Liver (tissue), 9 donors: ENCODE measurements around the gene DZIP3. TPM values are rescaled to one million over a fixed set of nuclear protein-coding genes. Genes with fewer than 3 reads are reported as not detected.
"Not testable (repeated sequence)": the region's sequence is repeated elsewhere in the genome, so short reads cannot be mapped to it uniquely, and the experiment has no call there.

Experiments used
- DNase-seq: peaks from one replicate; pipeline ENCODE4 v3.0.0-alpha.2; 2017; ENCODE audit warnings: low spot score
- H3K27ac ChIP-seq, 2 donors: one replicate each; pipeline ENCODE4 v1.7.0; 2013; ENCODE audit warnings: inconsistent platforms in 2 of 2, low read length in 2 of 2, control low read depth in 1 of 2, low read depth in 1 of 2, mild to moderate bottlenecking in 1 of 2
- H3K27me3 ChIP-seq, 4 donors: one replicate each; pipeline versions ENCODE4 v1.6.1 to v1.7.0; 2013; ENCODE audit warnings: low read length in 3 of 4, inconsistent platforms in 1 of 4, mild to moderate bottlenecking in 1 of 4, moderate library complexity in 1 of 4; ENCODE audit not compliant: control insufficient read depth in 4 of 4, insufficient read depth in 4 of 4
- H3K36me3 ChIP-seq, 4 donors: one replicate each; pipeline versions ENCODE4 v1.6.1 to v1.7.0; 2013; ENCODE audit warnings: low read length in 3 of 4, mild to moderate bottlenecking in 3 of 4, low read depth in 1 of 4, moderate library complexity in 1 of 4; ENCODE audit not compliant: control insufficient read depth in 4 of 4, insufficient read depth in 3 of 4
- H3K4me1 ChIP-seq, 4 donors: one replicate each; pipeline versions ENCODE4 v1.6.1 to v1.7.0; 2013; ENCODE audit warnings: low read length in 3 of 4, mild to moderate bottlenecking in 3 of 4, moderate library complexity in 1 of 4; ENCODE audit not compliant: control insufficient read depth in 4 of 4, insufficient read depth in 4 of 4
- H3K4me3 ChIP-seq, 3 donors: one replicate each; pipeline versions ENCODE4 v1.6.1 to v1.7.0; 2013; ENCODE audit warnings: low read length in 3 of 3, control low read depth in 1 of 3, low read depth in 1 of 3, mild to moderate bottlenecking in 1 of 3
- H3K9ac ChIP-seq, 2 donors: one replicate each; pipeline ENCODE4 v1.7.0; 2013; ENCODE audit warnings: low read length in 2 of 2, mild to moderate bottlenecking in 2 of 2, moderate library complexity in 2 of 2, control low read depth in 1 of 2, low read depth in 1 of 2
- H3K9me3 ChIP-seq, 4 donors: one replicate each; pipeline versions ENCODE4 v1.6.1 to v1.7.0; 2013; ENCODE audit warnings: low read length in 3 of 4; ENCODE audit not compliant: control insufficient read depth in 4 of 4
- EGR1 ChIP-seq, 2 donors: IDR thresholded peaks; 2 replicates each; pipeline ENCODE4 v1.6.1; 2016 to 2018; ENCODE audit warnings: antibody characterized with exemption in 2 of 2, low read depth in 2 of 2
- FOXA2 ChIP-seq: IDR thresholded peaks from 2 replicates; pipeline ENCODE4 v1.6.1; 2016; ENCODE audit warnings: antibody characterized with exemption
- GABPA ChIP-seq, 2 donors: IDR thresholded peaks in 1 of 2; conservative IDR thresholded peaks in 1 of 2; 2 replicates each; pipeline ENCODE4 v1.6.1; 2016; ENCODE audit warnings: antibody characterized with exemption in 2 of 2, mild to moderate bottlenecking in 1 of 2, moderate library complexity in 1 of 2
- HNF4A ChIP-seq, 2 donors: conservative IDR thresholded peaks; 2 replicates each; pipeline ENCODE4 v1.6.1; 2016; ENCODE audit warnings: antibody characterized with exemption in 2 of 2, mild to moderate bottlenecking in 2 of 2
- HNF4G ChIP-seq: IDR thresholded peaks from 2 replicates; pipeline ENCODE4 v1.6.1; 2016; ENCODE audit warnings: antibody characterized with exemption
- JUND ChIP-seq, 2 donors: IDR thresholded peaks; 2 replicates each; pipeline ENCODE4 v1.6.1; 2016; ENCODE audit warnings: antibody characterized with exemption in 2 of 2
- NR2F2 ChIP-seq: IDR thresholded peaks from 2 replicates; pipeline ENCODE4 v1.6.1; 2016; ENCODE audit warnings: antibody characterized with exemption
- RXRA ChIP-seq, 2 donors: IDR thresholded peaks; 2 replicates each; pipeline ENCODE4 v1.6.1; 2017 to 2018; ENCODE audit warnings: antibody characterized with exemption in 2 of 2, mild to moderate bottlenecking in 1 of 2
- SP1 ChIP-seq: IDR thresholded peaks from 2 replicates; pipeline ENCODE4 v1.6.1; 2018; ENCODE audit warnings: antibody characterized with exemption, mild to moderate bottlenecking
- TAF1 ChIP-seq: conservative IDR thresholded peaks from 2 replicates; pipeline ENCODE4 v1.6.1; 2016; ENCODE audit warnings: antibody characterized with exemption, mild to moderate bottlenecking
- YY1 ChIP-seq: IDR thresholded peaks from 2 replicates; pipeline ENCODE4 v1.6.1; 2016; ENCODE audit warnings: antibody characterized with exemption, mild to moderate bottlenecking
- WGBS: extraction: QIAGEN DNeasy Blood & Tissue Kit; methylation state at CpG from one replicate; pipeline ENCODE4 v1.1.7; 2013; 5-methylcytosine and 5-hydroxymethylcytosine counted together
- polyA plus RNA-seq, 2 donors: library from polyadenylated mRNA; stranded (reverse) in 1 of 2; unstranded in 1 of 2; fragments of 200-250 nt in 1 of 2; fragments of >200 nt in 1 of 2; fragmentation: Nextera tagmentation in 1 of 2; extraction: Ambion mirVana in 1 of 2; gene quantifications; one replicate each; pipeline versions ENCODE4 v1.2.1 to v1.2.3, GENCODE V29; 2013 to 2015
- total RNA-seq, 2 donors: library from RNA; depleted of rRNA; stranded (reverse); fragments of >200 nt; gene quantifications; one replicate each; pipeline ENCODE4 v1.2.3, GENCODE V29; 2014
- TF ChIP-seq, protein P1 (sequence below): IDR thresholded peaks from 2 replicates; pipeline ENCODE4 v1.6.1; 2016; ENCODE audit warnings: antibody characterized with exemption
- TF ChIP-seq, protein P2 (sequence below): IDR thresholded peaks from 2 replicates; pipeline ENCODE4 v1.6.1; 2016; ENCODE audit warnings: antibody characterized with exemption
- TF ChIP-seq, protein P3 (sequence below): IDR thresholded peaks from 2 replicates; pipeline ENCODE4 v1.6.1; 2016; ENCODE audit warnings: antibody characterized with exemption
- TF ChIP-seq, protein P4 (sequence below): IDR thresholded peaks from 2 replicates; pipeline ENCODE4 v1.6.1; 2016; ENCODE audit warnings: antibody characterized with exemption, mild to moderate bottlenecking
- TF ChIP-seq, protein P5 (sequence below): fragments of 150-350 bp; IDR thresholded peaks from 2 replicates; pipeline ENCODE4 v1.5.1; 2017; ENCODE audit warnings: improper control_type of control experiment, low read depth, low read length; ENCODE audit not compliant: missing input control
- donor health status: healthy.
- donor health status: healthy.
- donor health status: healthy.
- donor health status: healthy.
- donor health status: healthy.

The DZIP3 gene
- total and polyA plus RNA-seq, 4 donors, result 1.0 to 13.9 (median 2.7) TPM

DNA sequence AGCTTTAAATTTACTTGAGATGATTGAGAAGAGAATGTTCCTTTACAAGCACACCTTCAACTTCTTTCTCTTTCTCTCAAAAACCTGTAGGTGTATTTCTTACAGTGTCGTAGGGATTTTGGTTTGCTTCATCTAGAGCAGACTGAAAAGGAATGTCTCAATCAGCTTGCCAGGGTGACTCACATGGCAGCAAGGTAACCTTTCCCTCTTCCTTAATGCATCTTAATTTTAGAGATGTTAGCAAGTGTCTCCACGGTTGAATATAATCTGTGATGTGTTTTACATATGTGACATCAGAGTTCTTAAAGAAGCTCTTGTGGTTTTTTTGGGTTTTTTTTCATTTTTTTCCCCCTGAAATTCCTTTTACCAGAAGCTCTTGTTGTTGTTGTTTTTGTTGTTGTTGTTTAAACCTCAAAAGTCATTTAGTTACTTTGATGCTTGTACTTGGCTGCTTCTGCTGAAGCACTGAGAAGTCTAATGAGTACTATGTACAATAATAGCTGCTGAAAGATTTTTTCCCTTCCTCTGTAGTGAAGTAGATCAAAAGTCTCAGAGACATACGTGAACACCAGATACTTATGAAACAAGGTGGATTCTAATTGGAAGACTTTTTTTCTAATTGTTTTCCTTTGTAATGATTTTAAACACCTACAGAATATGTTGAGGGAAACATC, 84.6 kb downstream of the DZIP3 start (continued):
- TF ChIP-seq, protein P1, sequence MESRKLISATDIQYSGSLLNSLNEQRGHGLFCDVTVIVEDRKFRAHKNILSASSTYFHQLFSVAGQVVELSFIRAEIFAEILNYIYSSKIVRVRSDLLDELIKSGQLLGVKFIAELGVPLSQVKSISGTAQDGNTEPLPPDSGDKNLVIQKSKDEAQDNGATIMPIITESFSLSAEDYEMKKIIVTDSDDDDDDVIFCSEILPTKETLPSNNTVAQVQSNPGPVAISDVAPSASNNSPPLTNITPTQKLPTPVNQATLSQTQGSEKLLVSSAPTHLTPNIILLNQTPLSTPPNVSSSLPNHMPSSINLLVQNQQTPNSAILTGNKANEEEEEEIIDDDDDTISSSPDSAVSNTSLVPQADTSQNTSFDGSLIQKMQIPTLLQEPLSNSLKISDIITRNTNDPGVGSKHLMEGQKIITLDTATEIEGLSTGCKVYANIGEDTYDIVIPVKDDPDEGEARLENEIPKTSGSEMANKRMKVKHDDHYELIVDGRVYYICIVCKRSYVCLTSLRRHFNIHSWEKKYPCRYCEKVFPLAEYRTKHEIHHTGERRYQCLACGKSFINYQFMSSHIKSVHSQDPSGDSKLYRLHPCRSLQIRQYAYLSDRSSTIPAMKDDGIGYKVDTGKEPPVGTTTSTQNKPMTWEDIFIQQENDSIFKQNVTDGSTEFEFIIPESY, result no peak
- TF ChIP-seq HNF4G (no peak), YY1 (no peak), NR2F2 (no peak)

DNA sequence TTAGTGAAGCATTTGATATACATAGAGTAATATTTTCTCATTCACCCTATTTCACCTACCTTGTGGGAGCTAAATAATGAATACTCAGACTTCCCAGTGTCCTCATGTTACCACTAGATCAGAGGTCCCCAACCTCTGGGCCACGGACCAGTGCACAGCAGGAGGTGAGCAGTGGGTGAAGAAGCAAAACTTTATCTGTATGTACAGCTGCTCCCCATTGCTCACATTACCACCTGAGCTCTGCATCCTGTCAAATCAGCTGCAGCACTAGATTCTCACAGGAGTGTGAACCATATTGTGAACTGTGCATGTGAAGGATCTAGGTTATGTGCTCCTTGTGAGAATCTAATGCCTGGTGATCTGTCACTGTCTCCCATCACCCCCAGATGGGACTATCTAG, 88.3 kb downstream of the DZIP3 start:
- TF ChIP-seq RXRA (IDR thresholded peaks at IDR 0.05), result no peak
- TF ChIP-seq TAF1, result no peak
- no peak for TF ChIP-seq GABPA (IDR thresholded peaks at IDR 0.05 in 1 of 2, conservative IDR thresholded peaks at IDR 0.05 in 1 of 2)
- WGBS, result 94% methylated on average over 1 of the region's 1 CpG
- no peak for DNase-seq

DNA sequence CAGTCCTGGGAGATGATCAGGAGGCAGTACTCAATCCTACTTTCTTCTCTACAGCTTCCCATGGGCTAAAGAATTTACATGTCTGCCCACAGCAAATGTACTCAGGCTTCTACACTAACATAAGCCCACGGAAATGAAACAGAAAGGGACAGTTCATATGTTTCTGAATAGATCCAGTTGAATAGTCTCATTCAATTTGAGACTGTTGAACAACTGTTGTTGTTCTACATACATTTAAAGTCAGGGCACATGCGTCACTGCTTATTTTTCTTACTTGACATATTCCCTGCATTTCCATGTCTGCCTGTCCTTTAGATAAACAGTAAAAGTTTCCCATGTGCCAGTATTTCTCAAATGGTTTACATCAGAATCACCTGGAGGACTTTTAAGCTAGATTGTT, 102.8 kb downstream of the DZIP3 start:
- not testable (repeated sequence) for H3K9me3 ChIP-seq, H3K27ac ChIP-seq, H3K4me1 ChIP-seq, H3K27me3 ChIP-seq, H3K9ac ChIP-seq, H3K4me3 ChIP-seq, DNase-seq
- WGBS, result 97% methylated on average over 2 of the region's 2 CpGs
- peaks cover 0 to 26% (median 16%) of the 10 kb centered on the region in 4 donors for H3K36me3 ChIP-seq

More for the DNA sequence above, 88.3 kb downstream of the DZIP3 start:
- Histone ChIP-seq H3K4me1 (no peaks in the 10 kb centered on the region), H3K4me3 (no peak overlapping the region), H3K9ac (no peak overlapping the region), H3K9me3 (no peaks in the 10 kb centered on the region), H3K36me3 (no peaks in the 10 kb centered on the region), H3K27me3 (no peaks in the 10 kb centered on the region), H3K27ac (no peak overlapping the region)

DNA sequence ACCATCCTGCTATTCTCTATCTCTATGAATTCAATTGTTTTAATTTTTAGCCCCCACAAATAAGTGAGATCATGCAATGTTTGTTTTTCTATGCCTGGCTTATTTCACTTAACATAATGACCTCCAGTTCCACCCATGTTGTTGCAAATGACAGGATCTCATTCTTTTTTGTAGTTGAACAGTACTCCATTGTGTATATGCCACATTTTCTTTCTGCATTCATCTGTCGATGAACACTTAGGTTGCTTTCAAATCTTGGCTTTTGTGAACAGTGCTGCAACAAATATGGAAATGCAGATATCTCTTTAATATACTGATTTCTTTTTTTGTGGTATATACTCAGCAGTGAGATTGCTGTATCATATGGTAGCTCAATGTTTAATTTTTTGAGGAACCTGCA, 108.9 kb downstream of the DZIP3 start:
- no peak for TF ChIP-seq JUND (IDR thresholded peaks at IDR 0.05)
- TF ChIP-seq, protein P2, sequence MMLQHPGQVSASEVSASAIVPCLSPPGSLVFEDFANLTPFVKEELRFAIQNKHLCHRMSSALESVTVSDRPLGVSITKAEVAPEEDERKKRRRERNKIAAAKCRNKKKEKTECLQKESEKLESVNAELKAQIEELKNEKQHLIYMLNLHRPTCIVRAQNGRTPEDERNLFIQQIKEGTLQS, result no peak
- no peak for TF ChIP-seq GABPA (IDR thresholded peaks at IDR 0.05 in 1 of 2, conservative IDR thresholded peaks at IDR 0.05 in 1 of 2)
- TF ChIP-seq YY1, result no peak
- no peak for TF ChIP-seq RXRA (IDR thresholded peaks at IDR 0.05)
- TF ChIP-seq, protein P3, sequence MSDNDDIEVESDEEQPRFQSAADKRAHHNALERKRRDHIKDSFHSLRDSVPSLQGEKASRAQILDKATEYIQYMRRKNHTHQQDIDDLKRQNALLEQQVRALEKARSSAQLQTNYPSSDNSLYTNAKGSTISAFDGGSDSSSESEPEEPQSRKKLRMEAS, result no peak
- TF ChIP-seq, protein P4, sequence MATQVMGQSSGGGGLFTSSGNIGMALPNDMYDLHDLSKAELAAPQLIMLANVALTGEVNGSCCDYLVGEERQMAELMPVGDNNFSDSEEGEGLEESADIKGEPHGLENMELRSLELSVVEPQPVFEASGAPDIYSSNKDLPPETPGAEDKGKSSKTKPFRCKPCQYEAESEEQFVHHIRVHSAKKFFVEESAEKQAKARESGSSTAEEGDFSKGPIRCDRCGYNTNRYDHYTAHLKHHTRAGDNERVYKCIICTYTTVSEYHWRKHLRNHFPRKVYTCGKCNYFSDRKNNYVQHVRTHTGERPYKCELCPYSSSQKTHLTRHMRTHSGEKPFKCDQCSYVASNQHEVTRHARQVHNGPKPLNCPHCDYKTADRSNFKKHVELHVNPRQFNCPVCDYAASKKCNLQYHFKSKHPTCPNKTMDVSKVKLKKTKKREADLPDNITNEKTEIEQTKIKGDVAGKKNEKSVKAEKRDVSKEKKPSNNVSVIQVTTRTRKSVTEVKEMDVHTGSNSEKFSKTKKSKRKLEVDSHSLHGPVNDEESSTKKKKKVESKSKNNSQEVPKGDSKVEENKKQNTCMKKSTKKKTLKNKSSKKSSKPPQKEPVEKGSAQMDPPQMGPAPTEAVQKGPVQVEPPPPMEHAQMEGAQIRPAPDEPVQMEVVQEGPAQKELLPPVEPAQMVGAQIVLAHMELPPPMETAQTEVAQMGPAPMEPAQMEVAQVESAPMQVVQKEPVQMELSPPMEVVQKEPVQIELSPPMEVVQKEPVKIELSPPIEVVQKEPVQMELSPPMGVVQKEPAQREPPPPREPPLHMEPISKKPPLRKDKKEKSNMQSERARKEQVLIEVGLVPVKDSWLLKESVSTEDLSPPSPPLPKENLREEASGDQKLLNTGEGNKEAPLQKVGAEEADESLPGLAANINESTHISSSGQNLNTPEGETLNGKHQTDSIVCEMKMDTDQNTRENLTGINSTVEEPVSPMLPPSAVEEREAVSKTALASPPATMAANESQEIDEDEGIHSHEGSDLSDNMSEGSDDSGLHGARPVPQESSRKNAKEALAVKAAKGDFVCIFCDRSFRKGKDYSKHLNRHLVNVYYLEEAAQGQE, result no peak
- TF ChIP-seq TAF1, result no peak
- TF ChIP-seq, protein P1, result no peak
- no peak for TF ChIP-seq HNF4G
- no peak for TF ChIP-seq EGR1 (IDR thresholded peaks at IDR 0.05; ENCODE audit: low read depth in 2 of 2)
- TF ChIP-seq SP1, result no peak
- TF ChIP-seq, protein P5, sequence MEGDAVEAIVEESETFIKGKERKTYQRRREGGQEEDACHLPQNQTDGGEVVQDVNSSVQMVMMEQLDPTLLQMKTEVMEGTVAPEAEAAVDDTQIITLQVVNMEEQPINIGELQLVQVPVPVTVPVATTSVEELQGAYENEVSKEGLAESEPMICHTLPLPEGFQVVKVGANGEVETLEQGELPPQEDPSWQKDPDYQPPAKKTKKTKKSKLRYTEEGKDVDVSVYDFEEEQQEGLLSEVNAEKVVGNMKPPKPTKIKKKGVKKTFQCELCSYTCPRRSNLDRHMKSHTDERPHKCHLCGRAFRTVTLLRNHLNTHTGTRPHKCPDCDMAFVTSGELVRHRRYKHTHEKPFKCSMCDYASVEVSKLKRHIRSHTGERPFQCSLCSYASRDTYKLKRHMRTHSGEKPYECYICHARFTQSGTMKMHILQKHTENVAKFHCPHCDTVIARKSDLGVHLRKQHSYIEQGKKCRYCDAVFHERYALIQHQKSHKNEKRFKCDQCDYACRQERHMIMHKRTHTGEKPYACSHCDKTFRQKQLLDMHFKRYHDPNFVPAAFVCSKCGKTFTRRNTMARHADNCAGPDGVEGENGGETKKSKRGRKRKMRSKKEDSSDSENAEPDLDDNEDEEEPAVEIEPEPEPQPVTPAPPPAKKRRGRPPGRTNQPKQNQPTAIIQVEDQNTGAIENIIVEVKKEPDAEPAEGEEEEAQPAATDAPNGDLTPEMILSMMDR, result no peak
- TF ChIP-seq FOXA2, result no peak
- TF ChIP-seq HNF4A (conservative IDR thresholded peaks at IDR 0.05), result no peak
- DNase-seq, result no peak
- Histone ChIP-seq H3K4me3 (no peak overlapping the region), H3K9ac (no peak overlapping the region), H3K36me3 (no peaks in the 10 kb centered on the region), H3K9me3 (no peaks in the 10 kb centered on the region), H3K4me1 (no peaks in the 10 kb centered on the region), H3K27ac (no peak overlapping the region), H3K27me3 (no peaks in the 10 kb centered on the region)
- 94% methylated on average over 1 of the region's 1 CpG for WGBS
